DND-41 (cell line): ENCODE data around the gene OSBPL3.

Source experiments
- ATAC-seq: fragments of 200-7000 bp; cut with Tn5 transposase; 3 replicates; pipeline ENCODE4 v1.9.1; 2021; ENCODE audit warnings: low read depth; ENCODE audit not compliant: insufficient read depth
- DNase-seq: peaks from one replicate; pipeline ENCODE4 v3.0.0-alpha.2; 2020
- H2AFZ ChIP-seq: 2 replicates; pipeline ENCODE4 v1.6.0; 2012; ENCODE audit warnings: low read depth, low read length
- H3K27ac ChIP-seq: 2 replicates; pipeline ENCODE4 v1.5.1; 2012; ENCODE audit warnings: low read length, inconsistent platforms
- H3K27me3 ChIP-seq: fragments of 200-600 bp; sonication (generic); 2 replicates; pipeline ENCODE4 v1.6.0; 2012; ENCODE audit warnings: low read length, mild to moderate bottlenecking, inconsistent platforms; ENCODE audit not compliant: insufficient read depth, poor library complexity
- H3K36me3 ChIP-seq: 2 replicates; pipeline ENCODE4 v1.5.1; 2012; ENCODE audit warnings: low read length, inconsistent platforms; ENCODE audit not compliant: insufficient read depth
- H3K4me1 ChIP-seq: 2 replicates; pipeline ENCODE4 v1.5.1; 2012; ENCODE audit warnings: mild to moderate bottlenecking, low read length; ENCODE audit not compliant: insufficient read depth
- H3K4me2 ChIP-seq: 2 replicates; pipeline ENCODE4 v1.6.0; 2012; ENCODE audit warnings: mild to moderate bottlenecking, moderate library complexity, low read length, inconsistent platforms; ENCODE audit not compliant: insufficient read depth
- H3K4me3 ChIP-seq, 2 experiments: fragments of 200-600 bp in 1 of 2; shearing (Covaris generic) in 1 of 2; 2 replicates each; pipeline ENCODE4 v1.5.1; 2012 to 2016; ENCODE audit warnings: inconsistent platforms in 2 of 2, low read length in 2 of 2, mild to moderate bottlenecking in 2 of 2, low read depth in 1 of 2, moderate library complexity in 1 of 2
- H3K79me2 ChIP-seq: 2 replicates; pipeline ENCODE4 v1.6.0; 2012; ENCODE audit warnings: low read length, inconsistent platforms; ENCODE audit not compliant: insufficient read depth
- H3K9ac ChIP-seq: 2 replicates; pipeline ENCODE4 v1.6.0; 2012; ENCODE audit warnings: low read depth, mild to moderate bottlenecking, inconsistent platforms, low read length, moderate library complexity
- H3K9me3 ChIP-seq: 2 replicates; pipeline ENCODE4 v1.5.1; 2012; ENCODE audit warnings: low read length, moderate library complexity, mild to moderate bottlenecking, inconsistent platforms; ENCODE audit not compliant: insufficient read depth, severe bottlenecking
- H4K20me1 ChIP-seq: 2 replicates; pipeline ENCODE4 v1.6.0; 2012; ENCODE audit warnings: low read length; ENCODE audit not compliant: insufficient read depth
- CTCF ChIP-seq: IDR thresholded peaks from 2 replicates; pipeline ENCODE4 v1.5.1; 2012; ENCODE audit warnings: borderline replicate concordance, low read length, moderate library complexity, mild to moderate bottlenecking; ENCODE audit not compliant: poor library complexity, severe bottlenecking; ENCODE audit errors: extremely low read depth
- EZH2 ChIP-seq: IDR thresholded peaks from 3 replicates; pipeline ENCODE4 v1.6.1; 2012; ENCODE audit warnings: borderline replicate concordance, low read depth, mild to moderate bottlenecking, moderate library complexity, low read length, inconsistent platforms; ENCODE audit not compliant: severe bottlenecking

The OSBPL3 gene

GRCh38 chr7:24982917-24983316 is 2.9 kb upstream of the OSBPL3 start:
- H3K9me3 ChIP-seq = no peaks in the 10 kb centered on the region
- no peak overlapping the region for H3K27ac ChIP-seq
- peaks cover 36% of the 10 kb centered on the region for H3K4me1 ChIP-seq
- peaks cover 14% of the 10 kb centered on the region for H3K27me3 ChIP-seq
- H3K4me3 ChIP-seq = no peak overlapping the region
- H3K36me3 ChIP-seq = no peaks in the 10 kb centered on the region; the same call in 1 of the 2 replicates
- no peak for DNase-seq
- no peak overlapping the region for H2AFZ ChIP-seq
- ATAC-seq = no peak
- peak; percentile 46 for TF ChIP-seq CTCF
- TF ChIP-seq EZH2 = no peak
- H3K79me2 ChIP-seq = peaks cover 20% of the 10 kb centered on the region
- peaks cover 13% of the 10 kb centered on the region for H4K20me1 ChIP-seq
- H3K9ac ChIP-seq = no peak overlapping the region
- H3K4me2 ChIP-seq = no peak overlapping the region

GRCh38 chr7:24981171-24981951 is 1.4 kb upstream of the OSBPL3 start:
- Histone ChIP-seq H4K20me1 (peaks cover 24% of the 10 kb centered on the region), H3K27me3 (peaks cover 14% of the 10 kb centered on the region), H2AFZ (peak overlapping the region; percentile 46; the same call in 1 of the 2 replicates), H3K79me2 (peaks cover 35% of the 10 kb centered on the region), H3K4me1 (peaks cover 46% of the 10 kb centered on the region), H3K4me3 (peak overlapping the region in 1 of 2 experiments; percentile 65; a peak in 2 of 4 replicates), H3K9me3 (no peaks in the 10 kb centered on the region), H3K27ac (no peak overlapping the region), H3K9ac (peak overlapping the region; percentile 12; the same call in 1 of the 2 replicates), H3K36me3 (no peaks in the 10 kb centered on the region; the same call in 1 of the 2 replicates), H3K4me2 (peak overlapping the region; percentile 89)
- ATAC-seq = no peak
- DNase-seq = peak; percentile 45
- TF ChIP-seq EZH2 (no peak), CTCF (no peak)

- H3K27me3 ChIP-seq = peaks cover 14% of the 10 kb centered on the region
- TF ChIP-seq CTCF (no peak), EZH2 (peak; percentile 11)
- peak overlapping the region; percentile 69 for H3K27ac ChIP-seq
- ATAC-seq = peak; percentile 31
- H3K79me2 ChIP-seq = peaks cover 42% of the 10 kb centered on the region
- H4K20me1 ChIP-seq = peaks cover 30% of the 10 kb centered on the region
- H2AFZ ChIP-seq = peak overlapping the region; percentile 87
- H3K4me1 ChIP-seq = peaks cover 52% of the 10 kb centered on the region
- no peak for DNase-seq
- H3K4me3 ChIP-seq = peak overlapping the region; percentile 65 to 71; a peak in 3 of 4 replicates
- peak overlapping the region; percentile 89 for H3K4me2 ChIP-seq
- no peaks in the 10 kb centered on the region for H3K9me3 ChIP-seq
- peak overlapping the region; percentile 78 for H3K9ac ChIP-seq
- no peaks in the 10 kb centered on the region; the same call in 1 of the 2 replicates for H3K36me3 ChIP-seq
These were observed 674 bp upstream of the OSBPL3 start for GRCh38 chr7:24980534-24981170.
